GM12891 (cell line): ENCODE measurements around the gene SYNE3.

Source experiments
- DNase-seq: peaks from one replicate; pipeline ENCODE4 v3.0.0; 2011; ENCODE audit warnings: low spot score; ENCODE audit not compliant: insufficient read length
- FAIRE-seq: peaks from 2 replicates; lab custom pipeline; 2011; peaks lifted over from hg19 to GRCh38; lab: Jason Lieb, UNC
- PAX5 ChIP-seq: IDR thresholded peaks from 2 replicates; pipeline ENCODE4 v1.6.1; 2011; ENCODE audit warnings: low read length, moderate library complexity, mild to moderate bottlenecking; ENCODE audit not compliant: insufficient read depth, severe bottlenecking
- POLR2A ChIP-seq: IDR thresholded peaks from 2 replicates; pipeline ENCODE4 v1.6.1; 2011; ENCODE audit warnings: low read depth, low read length, control low read depth
- POLR2AphosphoS5 ChIP-seq: IDR thresholded peaks from 2 replicates; pipeline ENCODE4 v1.6.1; 2011; ENCODE audit warnings: low read depth, low read length, control low read depth
- POU2F2 ChIP-seq: IDR thresholded peaks from 2 replicates; pipeline ENCODE4 v1.6.1; 2011; ENCODE audit warnings: low read depth, mild to moderate bottlenecking, control low read depth, low read length, moderate library complexity
- SPI1 ChIP-seq: IDR thresholded peaks from 2 replicates; pipeline ENCODE4 v1.6.1; 2011; ENCODE audit warnings: low read depth, low read length, control low read depth
- TAF1 ChIP-seq: IDR thresholded peaks from 2 replicates; pipeline ENCODE4 v1.6.1; 2011; ENCODE audit warnings: low read depth, low read length, control low read depth

SYNE3 gene

DNA sequence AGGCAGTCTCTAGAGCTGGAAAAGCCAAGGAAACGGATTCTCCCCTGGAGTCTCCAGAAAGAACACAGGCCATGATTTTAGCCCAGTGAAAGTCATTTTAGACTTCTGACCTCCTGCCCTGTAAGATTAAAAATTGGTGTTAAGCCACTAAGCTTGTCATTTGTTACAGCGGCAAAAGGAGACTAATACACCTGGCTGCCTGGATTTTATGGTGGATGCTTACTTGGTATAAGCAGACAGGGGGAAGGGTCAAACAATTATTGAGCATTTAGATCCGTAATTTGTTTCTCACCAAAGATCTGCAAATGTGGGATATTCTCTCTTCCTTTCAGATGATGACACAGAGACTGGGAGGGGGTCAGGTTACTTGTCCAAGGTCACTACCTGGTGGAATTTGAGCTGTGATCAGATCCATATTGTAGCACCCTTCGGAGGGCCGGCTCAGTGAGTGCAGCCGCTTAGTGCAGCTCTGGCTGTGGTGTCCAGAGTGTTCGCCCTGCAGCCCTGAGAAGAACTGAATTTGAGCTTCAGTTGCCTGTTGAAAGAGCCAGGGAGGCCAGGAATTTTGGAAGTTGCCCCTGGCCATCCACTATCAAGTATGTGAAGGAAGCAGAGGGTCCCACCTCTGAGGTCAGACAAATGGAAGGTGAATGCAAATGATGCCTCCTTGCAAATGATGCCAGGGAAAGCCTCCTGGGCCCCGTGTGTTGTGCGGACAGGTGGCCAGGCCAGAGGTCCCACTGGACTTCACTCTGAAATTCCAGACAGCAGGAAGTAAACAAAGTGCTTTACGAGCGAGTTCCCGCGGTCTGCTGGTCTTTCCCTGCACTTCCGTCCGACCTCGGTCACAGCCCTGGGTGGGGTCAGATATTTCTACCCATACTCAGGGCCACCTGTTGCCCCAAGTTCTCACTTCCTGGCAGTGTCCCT is 33.5 kb upstream of the SYNE3 start:
- DNase-seq: no peak
- no peak for TF ChIP-seq POLR2A
- no peak for TF ChIP-seq PAX5
- TF ChIP-seq POLR2AphosphoS5: no peak
- TF ChIP-seq TAF1: no peak
- TF ChIP-seq SPI1: no peak
- TF ChIP-seq POU2F2: no peak
- no peak for FAIRE-seq

DNA sequence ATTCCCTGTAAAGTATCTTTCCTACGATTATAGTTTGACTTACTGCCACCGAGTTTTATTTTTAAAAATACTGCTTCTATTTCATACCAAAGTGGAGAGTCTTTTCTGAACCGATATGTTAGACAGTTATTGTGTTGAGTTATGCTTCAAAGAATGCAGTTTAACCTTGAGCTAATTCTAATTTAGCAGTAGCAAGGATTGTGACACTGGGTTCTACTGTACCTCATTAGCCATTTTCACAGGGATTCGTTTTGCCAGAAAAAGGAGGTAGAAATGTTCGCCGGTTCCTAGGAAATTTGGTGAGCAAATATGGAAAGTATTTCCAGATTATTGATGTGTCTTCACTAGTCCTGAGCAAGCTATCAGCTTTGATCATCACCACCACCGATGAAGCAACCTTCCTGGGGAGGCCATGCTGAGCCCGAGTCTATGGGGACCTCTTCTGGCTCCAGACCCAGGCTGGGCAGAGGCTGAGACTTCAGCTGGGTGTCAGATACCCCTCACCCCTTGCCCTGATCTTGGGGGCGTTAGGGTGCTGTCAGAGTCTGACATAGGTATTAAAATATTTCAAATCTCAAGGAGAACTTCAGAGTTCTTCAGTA is 32.0 kb upstream of the SYNE3 start:
- FAIRE-seq: no peak
- no peak for DNase-seq
- TF ChIP-seq POLR2AphosphoS5 (no peak), TAF1 (no peak), SPI1 (no peak), PAX5 (no peak), POLR2A (no peak), POU2F2 (no peak)

DNA sequence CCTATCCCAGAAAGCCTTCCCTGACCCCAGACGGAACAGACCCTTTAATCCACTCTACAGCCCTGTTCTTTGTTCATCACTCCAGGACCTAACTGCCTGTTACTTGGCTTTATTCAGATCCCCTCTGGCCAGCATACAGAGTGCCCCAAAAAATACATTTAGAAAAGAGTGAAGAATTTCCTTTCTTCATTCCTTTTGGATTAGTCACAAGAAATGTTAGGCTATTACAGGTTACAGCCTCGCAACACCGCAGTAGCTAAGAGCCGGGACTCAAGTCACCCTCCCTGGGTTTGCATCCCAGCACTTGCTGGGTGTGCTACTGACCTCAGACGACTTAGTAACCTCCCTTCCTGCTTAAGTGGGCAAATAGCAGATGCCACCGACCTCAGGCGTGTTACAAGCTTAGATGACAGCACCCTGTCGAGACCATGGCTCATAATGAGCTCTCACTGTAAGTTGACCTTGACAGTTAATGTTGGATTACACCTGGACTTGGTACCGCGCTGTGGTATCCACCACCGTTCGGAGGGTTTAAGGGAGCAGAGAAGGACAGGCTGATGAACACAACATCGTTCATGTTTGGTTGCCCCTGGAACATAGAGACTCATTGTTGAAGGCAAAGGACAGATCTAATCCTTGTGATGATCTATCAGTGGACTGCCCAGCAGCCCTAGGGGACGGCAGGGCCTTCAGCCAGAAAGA is 31.3 kb upstream of the SYNE3 start:
- TF ChIP-seq PAX5 (no peak), POLR2AphosphoS5 (no peak), POU2F2 (no peak), POLR2A (no peak), SPI1 (no peak), TAF1 (no peak)
- no peak for FAIRE-seq
- no peak for DNase-seq

DNA sequence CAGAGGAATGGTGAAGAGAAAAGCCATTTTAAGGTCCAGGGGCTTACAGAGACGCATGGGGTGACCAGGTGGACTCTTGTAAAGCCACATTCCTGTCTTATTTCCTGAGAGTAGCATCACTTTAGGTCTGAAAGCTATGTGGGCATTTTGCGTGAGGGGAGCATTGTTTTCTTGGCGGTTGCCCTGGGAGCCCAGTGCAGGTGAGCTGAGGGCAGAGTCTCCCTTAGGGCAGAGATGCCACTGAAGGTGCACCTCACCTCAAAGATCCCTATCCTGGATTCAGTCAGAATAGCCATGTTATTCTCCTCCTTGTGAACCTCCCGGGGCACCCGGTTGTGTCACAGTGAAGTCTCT is 30.8 kb upstream of the SYNE3 start:
- no peak for FAIRE-seq
- no peak for TF ChIP-seq SPI1
- TF ChIP-seq PAX5: no peak
- no peak for TF ChIP-seq POLR2A
- no peak for TF ChIP-seq POLR2AphosphoS5
- no peak for TF ChIP-seq POU2F2
- TF ChIP-seq TAF1: no peak
- DNase-seq: no peak

DNA sequence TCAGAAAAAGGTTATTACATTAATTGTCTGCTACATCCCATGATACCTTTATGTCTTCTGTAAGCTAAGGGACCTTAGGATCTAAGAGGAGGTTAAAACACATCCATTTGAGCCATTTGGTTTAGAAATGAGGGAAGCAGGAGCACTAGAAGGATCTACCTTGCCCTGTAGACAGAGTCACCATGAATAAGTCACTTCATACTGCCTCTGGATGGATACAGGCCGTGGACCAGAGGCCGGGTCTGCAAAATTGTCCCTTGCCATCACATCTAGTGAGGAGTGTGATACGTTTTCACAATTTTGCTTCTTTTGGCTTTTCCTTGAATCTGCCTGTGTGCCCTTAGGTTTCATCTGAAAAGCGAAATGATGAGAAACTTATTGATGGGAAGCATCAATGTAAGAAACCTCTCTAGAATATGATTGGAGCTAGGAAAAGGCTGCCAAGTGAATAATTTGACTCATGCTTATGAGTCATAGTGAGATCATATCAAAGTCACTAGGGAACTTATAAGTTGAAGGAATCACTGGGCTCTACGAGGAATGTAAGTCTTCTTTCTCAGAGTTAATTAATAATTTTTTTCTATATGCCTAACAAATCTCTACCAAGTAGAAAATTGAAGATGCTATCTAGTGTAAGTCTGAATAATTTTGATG is 29.2 kb upstream of the SYNE3 start:
- FAIRE-seq: no peak
- DNase-seq: no peak

DNA sequence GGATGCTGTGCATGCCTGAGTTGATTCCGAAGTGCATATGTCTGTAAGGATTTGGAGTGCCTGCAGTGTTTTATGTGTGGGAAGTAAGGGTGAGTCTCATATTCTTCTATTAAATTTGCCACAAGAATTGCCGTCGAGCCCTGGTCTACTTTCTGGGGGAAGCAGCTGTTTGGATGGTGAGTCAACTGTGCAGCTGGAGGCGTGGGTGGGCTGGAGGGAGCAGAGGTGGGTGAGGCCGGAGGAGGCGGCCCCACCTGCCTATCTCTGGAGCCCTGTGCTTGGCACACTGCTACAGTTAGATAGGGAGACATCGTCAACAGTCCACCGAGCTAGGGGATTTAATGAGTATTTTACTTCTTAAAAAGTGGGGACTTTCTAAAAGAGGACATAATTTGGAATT is 28.1 kb upstream of the SYNE3 start:
- TF ChIP-seq POU2F2 (no peak), POLR2A (no peak), TAF1 (no peak), SPI1 (no peak), POLR2AphosphoS5 (no peak), PAX5 (no peak)
- DNase-seq: no peak
- FAIRE-seq: no peak

More for the DNA sequence above, 29.2 kb upstream of the SYNE3 start:
- TF ChIP-seq POLR2A (no peak), TAF1 (no peak), SPI1 (no peak), PAX5 (no peak), POLR2AphosphoS5 (no peak), POU2F2 (no peak)

DNA sequence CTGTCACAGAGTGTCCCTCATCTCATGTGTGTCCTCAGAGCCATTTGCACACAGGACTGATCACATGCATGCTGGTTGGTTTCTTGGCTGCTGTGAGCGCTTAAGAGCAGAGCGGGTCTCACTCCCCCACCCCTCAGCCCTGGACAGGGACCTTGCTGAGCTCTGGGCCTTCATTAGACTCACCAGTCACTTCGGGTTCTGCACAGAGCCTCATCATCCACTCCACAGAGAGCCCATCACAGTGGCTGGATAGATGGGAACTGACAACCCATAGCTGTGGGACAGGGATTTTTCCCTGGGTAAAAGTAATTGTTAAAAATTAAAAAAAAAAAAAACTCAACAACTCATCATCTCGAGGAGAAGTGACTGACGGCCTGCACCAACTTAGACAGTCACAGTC is 26.6 kb upstream of the SYNE3 start:
- FAIRE-seq (no peak), DNase-seq (no peak)
- no peak for TF ChIP-seq POU2F2
- TF ChIP-seq TAF1: no peak
- no peak for TF ChIP-seq PAX5
- no peak for TF ChIP-seq POLR2AphosphoS5

DNA sequence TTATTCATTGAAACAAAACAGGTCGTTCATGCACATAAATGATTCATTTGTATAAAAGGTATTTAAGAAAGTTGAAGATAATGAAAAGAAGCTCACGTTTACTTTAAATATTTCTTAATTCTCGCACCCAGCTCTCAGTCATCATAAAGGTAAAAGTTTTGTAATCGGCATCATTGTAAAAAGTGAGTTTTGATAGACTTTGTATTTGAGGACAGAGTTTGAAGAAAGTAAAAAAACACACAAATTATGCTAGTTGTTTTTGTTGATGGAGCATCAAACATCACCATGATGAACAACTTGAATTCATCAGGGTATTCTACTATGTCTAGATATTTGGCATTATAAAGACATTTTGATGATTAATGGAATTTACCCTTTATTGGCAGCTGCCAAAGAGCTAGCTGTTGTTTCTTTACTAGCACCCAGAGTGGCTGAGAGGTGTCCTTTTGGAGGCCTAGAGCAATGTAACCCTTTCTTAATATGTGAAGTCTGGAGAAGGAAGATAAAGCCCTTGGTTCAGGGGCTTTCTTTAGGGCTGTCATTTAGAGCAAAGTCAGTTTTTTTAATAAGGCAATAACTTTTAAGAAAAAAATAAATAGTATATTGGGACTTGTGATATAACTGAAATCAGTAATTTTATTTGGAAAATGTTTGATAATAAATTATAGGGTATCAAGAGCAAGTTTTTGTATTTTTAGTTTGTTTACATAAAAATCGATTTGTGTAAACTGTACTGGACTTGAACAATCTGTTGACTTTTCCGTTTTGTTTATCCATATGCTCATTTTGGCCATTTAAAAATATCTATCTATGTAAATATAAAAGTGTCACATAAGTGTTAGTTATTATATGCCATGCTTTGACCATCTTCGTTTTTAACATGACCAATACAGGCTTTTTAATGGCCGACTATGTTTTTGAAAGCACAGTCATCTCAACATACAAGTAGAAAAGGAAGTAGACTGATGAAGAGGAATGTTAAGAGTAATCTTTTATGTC is 25.8 kb upstream of the SYNE3 start:
- FAIRE-seq (no peak), DNase-seq (no peak)
- TF ChIP-seq TAF1: no peak
